ENCODE results near the gene IFT22.

IFT22 gene

DNA sequence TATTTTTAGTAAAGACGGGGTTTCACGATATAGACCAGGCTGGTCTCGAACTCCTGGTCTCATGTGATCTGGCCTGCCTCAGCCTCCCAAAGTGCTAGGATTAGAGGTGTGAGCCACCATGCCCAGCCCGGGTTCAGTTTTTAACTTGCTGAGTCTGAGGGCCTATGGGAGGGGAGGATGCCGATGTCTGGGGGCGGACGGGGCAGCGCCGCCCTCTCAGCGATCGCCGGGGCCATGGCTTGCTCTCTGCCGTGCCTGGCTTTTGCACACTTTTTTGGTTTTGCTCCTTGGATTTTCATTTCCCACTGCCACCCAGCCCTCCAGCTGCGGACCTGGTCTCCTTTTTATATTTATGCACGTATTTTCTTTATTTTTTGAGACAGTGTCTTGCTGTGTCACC, 25.9 kb upstream of the IFT22 start:
- no peak for DNase-seq
- in situ Hi-C loops (cut with HindIII; ENCODE audit: low pct_ligation_motif_present, low sequenced_read_pairs) = no loop called here

DNA sequence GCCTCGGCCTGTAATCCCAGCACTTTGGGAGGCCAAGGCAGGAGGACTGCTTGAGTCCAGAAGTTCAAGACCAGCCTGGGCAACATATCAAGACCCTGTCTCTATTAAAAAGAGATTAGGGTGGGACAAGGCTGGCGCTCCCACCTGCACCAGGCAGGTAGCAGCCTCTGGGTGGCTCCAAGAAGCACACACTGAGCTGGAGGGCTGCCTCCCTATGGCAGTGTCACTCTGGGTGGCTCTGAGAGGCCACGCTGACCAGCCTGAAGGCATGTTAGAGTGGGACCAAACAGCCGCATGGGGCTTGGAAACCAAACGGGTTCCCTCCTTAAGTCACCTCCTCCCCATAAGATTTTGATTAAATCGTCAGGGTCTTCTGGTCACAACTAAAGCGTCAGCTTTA, 21.3 kb upstream of the IFT22 start:
- no peaks in the 10 kb centered on the region for H3K36me3 ChIP-seq (replicated peaks)
- no peaks in the 10 kb centered on the region for H3K27me3 ChIP-seq (replicated peaks)
- in situ Hi-C loops (cut with HindIII; ENCODE audit: low pct_ligation_motif_present, low sequenced_read_pairs) = no loop called here
- DNase-seq = no peak
- TF ChIP-seq, protein P1, sequence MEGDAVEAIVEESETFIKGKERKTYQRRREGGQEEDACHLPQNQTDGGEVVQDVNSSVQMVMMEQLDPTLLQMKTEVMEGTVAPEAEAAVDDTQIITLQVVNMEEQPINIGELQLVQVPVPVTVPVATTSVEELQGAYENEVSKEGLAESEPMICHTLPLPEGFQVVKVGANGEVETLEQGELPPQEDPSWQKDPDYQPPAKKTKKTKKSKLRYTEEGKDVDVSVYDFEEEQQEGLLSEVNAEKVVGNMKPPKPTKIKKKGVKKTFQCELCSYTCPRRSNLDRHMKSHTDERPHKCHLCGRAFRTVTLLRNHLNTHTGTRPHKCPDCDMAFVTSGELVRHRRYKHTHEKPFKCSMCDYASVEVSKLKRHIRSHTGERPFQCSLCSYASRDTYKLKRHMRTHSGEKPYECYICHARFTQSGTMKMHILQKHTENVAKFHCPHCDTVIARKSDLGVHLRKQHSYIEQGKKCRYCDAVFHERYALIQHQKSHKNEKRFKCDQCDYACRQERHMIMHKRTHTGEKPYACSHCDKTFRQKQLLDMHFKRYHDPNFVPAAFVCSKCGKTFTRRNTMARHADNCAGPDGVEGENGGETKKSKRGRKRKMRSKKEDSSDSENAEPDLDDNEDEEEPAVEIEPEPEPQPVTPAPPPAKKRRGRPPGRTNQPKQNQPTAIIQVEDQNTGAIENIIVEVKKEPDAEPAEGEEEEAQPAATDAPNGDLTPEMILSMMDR (IDR thresholded peaks at IDR 0.05; ENCODE audit: low read depth, low read length, missing control alignments) = no peak
- no peak overlapping the region for H3K4me3 ChIP-seq (ENCODE audit: low read depth, low read length)
- no peak overlapping the region for H3K27ac ChIP-seq

More for the DNA sequence above, 25.9 kb upstream of the IFT22 start:
- no peaks in the 10 kb centered on the region for H3K27me3 ChIP-seq (replicated peaks)
- TF ChIP-seq, protein P1 (IDR thresholded peaks at IDR 0.05; ENCODE audit: low read depth, low read length, missing control alignments) = no peak
- no peaks in the 10 kb centered on the region for H3K36me3 ChIP-seq (replicated peaks)
- H3K27ac ChIP-seq = no peak overlapping the region
- H3K4me3 ChIP-seq (ENCODE audit: low read depth, low read length) = no peak overlapping the region

DNA sequence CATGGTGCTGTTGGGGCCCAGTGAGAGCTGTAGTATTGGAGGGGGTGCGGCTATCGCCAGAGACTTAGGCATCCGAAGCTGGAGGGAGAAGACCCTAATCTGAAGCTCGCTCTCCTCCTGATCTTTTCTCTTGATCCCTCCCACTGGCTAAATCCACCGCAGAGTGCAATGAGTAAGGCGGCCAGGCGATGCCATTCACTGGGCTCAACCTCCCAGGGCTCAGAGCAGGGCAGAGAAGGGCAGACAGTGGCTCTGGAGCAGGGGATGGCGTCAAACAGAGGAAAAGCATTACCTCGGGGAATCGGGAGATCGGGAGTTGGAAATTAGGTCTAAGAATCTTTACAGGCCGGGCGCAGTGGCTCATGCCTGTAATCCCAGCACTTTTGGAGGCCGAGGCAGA, 18.8 kb upstream of the IFT22 start:
- TF ChIP-seq, protein P1 (IDR thresholded peaks at IDR 0.05; ENCODE audit: low read depth, low read length, missing control alignments) = no peak
- H3K36me3 ChIP-seq (replicated peaks) = no peaks in the 10 kb centered on the region
- no peak overlapping the region for H3K27ac ChIP-seq
- no peaks in the 10 kb centered on the region for H3K27me3 ChIP-seq (replicated peaks)
- DNase-seq = no peak
- in situ Hi-C loops (cut with HindIII; ENCODE audit: low pct_ligation_motif_present, low sequenced_read_pairs) = no loop called here
- H3K4me3 ChIP-seq (ENCODE audit: low read depth, low read length) = no peak overlapping the region

DNA sequence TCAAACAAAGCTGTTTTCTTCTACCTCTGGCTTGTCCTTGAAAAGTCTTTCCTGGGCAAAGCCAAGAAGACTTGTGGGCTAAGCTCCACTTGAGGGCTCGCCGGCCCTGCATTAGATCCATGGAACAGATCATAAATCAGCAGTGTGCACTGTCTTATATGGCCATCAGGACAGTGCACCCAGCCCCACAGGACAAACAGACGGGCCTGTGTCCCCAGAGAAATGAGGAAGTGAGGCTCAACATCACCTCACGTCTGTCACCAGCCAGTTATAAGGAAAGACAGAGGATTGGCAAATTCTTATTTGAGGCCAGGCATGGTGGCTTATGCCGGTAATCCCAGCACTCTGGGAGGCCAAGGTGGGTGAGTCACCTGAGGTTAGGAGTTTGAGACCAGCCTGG, 12.3 kb upstream of the IFT22 start:
- no peak for DNase-seq
- TF ChIP-seq, protein P1 (IDR thresholded peaks at IDR 0.05; ENCODE audit: low read depth, low read length, missing control alignments) = no peak
- Histone ChIP-seq H3K36me3 (replicated peaks) (no peaks in the 10 kb centered on the region), H3K27me3 (replicated peaks) (no peaks in the 10 kb centered on the region), H3K4me3 (ENCODE audit: low read depth, low read length) (no peak overlapping the region), H3K27ac (no peak overlapping the region)
- in situ Hi-C loops (cut with HindIII; ENCODE audit: low pct_ligation_motif_present, low sequenced_read_pairs) = no loop called here

DNA sequence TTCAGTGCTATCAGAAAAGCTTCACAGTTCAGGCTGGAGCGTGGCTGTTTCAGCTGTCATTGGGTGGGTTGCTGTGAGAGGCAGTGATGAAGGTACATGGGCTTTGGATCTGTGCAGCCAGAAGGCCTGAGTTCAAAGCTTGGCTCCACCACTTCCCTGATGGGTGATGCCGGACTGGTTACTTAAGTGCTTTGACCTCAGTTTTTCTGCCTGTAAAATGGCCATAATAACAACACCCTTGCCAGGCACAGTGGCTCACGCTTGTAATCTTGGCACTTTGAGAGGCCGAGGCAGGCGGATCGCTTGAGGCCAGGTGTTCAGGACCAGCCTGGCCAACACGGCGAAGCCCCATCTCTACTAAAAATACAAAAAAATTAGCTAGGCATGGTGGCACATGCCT, 10.4 kb upstream of the IFT22 start:
- TF ChIP-seq, protein P1 (IDR thresholded peaks at IDR 0.05; ENCODE audit: low read depth, low read length, missing control alignments) = no peak
- DNase-seq = no peak
- no peaks in the 10 kb centered on the region for H3K36me3 ChIP-seq (replicated peaks)
- in situ Hi-C loops (cut with HindIII; ENCODE audit: low pct_ligation_motif_present, low sequenced_read_pairs) = no loop called here
- H3K4me3 ChIP-seq (ENCODE audit: low read depth, low read length) = no peak overlapping the region
- no peak overlapping the region for H3K27ac ChIP-seq
- H3K27me3 ChIP-seq (replicated peaks) = no peaks in the 10 kb centered on the region

DNA sequence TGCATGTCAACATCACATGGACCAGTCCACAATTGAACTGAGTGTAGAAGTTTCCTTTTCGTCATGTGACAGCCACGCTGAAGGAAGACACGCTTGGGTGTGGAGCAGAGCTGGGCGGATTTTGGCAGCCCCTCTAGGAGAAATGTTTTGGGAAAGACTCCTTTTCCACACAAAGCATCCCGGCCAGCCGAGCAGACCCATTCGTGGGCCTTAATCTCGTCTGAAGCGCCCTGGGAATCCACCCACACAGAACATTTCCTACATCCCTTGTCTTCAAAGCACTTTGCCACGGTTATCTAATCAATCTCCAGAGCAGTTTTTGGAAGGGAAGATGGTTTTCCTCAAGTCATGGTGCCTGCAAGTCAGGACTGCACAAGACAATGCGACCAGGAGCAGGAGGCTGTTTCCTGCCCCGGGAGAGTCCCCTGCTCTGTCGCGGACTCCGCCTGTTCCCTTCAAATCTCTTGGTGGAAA, 8.4 kb upstream of the IFT22 start:
- in situ Hi-C loops (cut with HindIII; ENCODE audit: low pct_ligation_motif_present, low sequenced_read_pairs) = no loop called here
- TF ChIP-seq, protein P1 (IDR thresholded peaks at IDR 0.05; ENCODE audit: low read depth, low read length, missing control alignments) = no peak
- Histone ChIP-seq H3K27me3 (replicated peaks) (no peaks in the 10 kb centered on the region), H3K4me3 (ENCODE audit: low read depth, low read length) (no peak overlapping the region), H3K36me3 (replicated peaks) (no peaks in the 10 kb centered on the region), H3K27ac (no peak overlapping the region)
- no peak for DNase-seq

All from brain microvascular endothelial cell (primary cell).